ENCODE results near the gene CDH11. TPM values are rescaled to one million over a fixed set of nuclear protein-coding genes. Genes with fewer than 3 reads are reported as not detected.

The CDH11 gene
- total and polyA plus RNA-seq, 4 donors = 0.72 to 5.3 (median 1.9) TPM

GRCh38 chr16:65034915-65035314 is 86.9 kb downstream of the CDH11 start:
- no peaks in the 10 kb centered on the region for H3K36me3 ChIP-seq (ENCODE audit: control insufficient read depth in 4 of 4, insufficient read depth in 3 of 4, low read depth in 1 of 4, low read length in 3 of 4)
- no peak overlapping the region for H3K9ac ChIP-seq (ENCODE audit: low read depth in 1 of 2, low read length in 2 of 2)
- no peaks in the 10 kb centered on the region for H3K9me3 ChIP-seq (ENCODE audit: control insufficient read depth in 4 of 4, low read length in 3 of 4)
- H3K27ac ChIP-seq (ENCODE audit: low read depth in 1 of 2, low read length in 2 of 2) = no peak overlapping the region
- H3K4me3 ChIP-seq (ENCODE audit: low read depth in 1 of 3, low read length in 3 of 3) = no peak overlapping the region
- H3K27me3 ChIP-seq (ENCODE audit: control insufficient read depth in 4 of 4, insufficient read depth in 4 of 4, low read length in 3 of 4) = no peaks in the 10 kb centered on the region
- no peak for DNase-seq (ENCODE audit: low spot score)
- no peak for TF ChIP-seq HNF4G (IDR thresholded peaks at IDR 0.05)
- TF ChIP-seq ATF3 (IDR thresholded peaks at IDR 0.05) = no peak
- TF ChIP-seq HNF4A (conservative IDR thresholded peaks at IDR 0.05) = no peak
- TF ChIP-seq TAF1 (conservative IDR thresholded peaks at IDR 0.05) = no peak
- TF ChIP-seq EGR1 (IDR thresholded peaks at IDR 0.05; ENCODE audit: low read depth in 2 of 2) = no peak
- TF ChIP-seq REST (IDR thresholded peaks at IDR 0.05) = no peak
- TF ChIP-seq SP1 (IDR thresholded peaks at IDR 0.05) = no peak
- TF ChIP-seq MAX (IDR thresholded peaks at IDR 0.05) = no peak
- no peak for TF ChIP-seq NR2F2 (IDR thresholded peaks at IDR 0.05)
- TF ChIP-seq YY1 (IDR thresholded peaks at IDR 0.05) = no peak
- TF ChIP-seq JUND (IDR thresholded peaks at IDR 0.05) = no peak
- 47% methylated on average over 8 of the region's 8 CpGs for WGBS
- H3K4me1 ChIP-seq (ENCODE audit: control insufficient read depth in 4 of 4, insufficient read depth in 4 of 4, low read length in 3 of 4) = no peaks in the 10 kb centered on the region

GRCh38 chr16:65032387-65032786 is 89.5 kb downstream of the CDH11 start:
- no peak for TF ChIP-seq NR2F2 (IDR thresholded peaks at IDR 0.05)
- no peak for TF ChIP-seq FOXA1 (IDR thresholded peaks at IDR 0.05)
- no peak for TF ChIP-seq EGR1 (IDR thresholded peaks at IDR 0.05; ENCODE audit: low read depth in 2 of 2)
- TF ChIP-seq RAD21 (IDR thresholded peaks at IDR 0.05) = no peak
- no peak for TF ChIP-seq REST (IDR thresholded peaks at IDR 0.05)
- no peak for TF ChIP-seq HNF4A (conservative IDR thresholded peaks at IDR 0.05)
- no peak for TF ChIP-seq YY1 (IDR thresholded peaks at IDR 0.05)
- no peak for TF ChIP-seq HNF4G (IDR thresholded peaks at IDR 0.05)
- no peak for TF ChIP-seq ZBTB33 (IDR thresholded peaks at IDR 0.05)
- no peak for TF ChIP-seq GABPA (IDR thresholded peaks at IDR 0.05 in 1 of 2, conservative IDR thresholded peaks at IDR 0.05 in 1 of 2)
- TF ChIP-seq CTCF (IDR thresholded peaks at IDR 0.05; ENCODE audit: low read depth, low read length, missing input control) = no peak
- no peak for TF ChIP-seq FOXA2 (IDR thresholded peaks at IDR 0.05)
- no peak for TF ChIP-seq ATF3 (IDR thresholded peaks at IDR 0.05)
- Histone ChIP-seq H3K4me3 (ENCODE audit: low read depth in 1 of 3, low read length in 3 of 3) (no peak overlapping the region), H3K27me3 (ENCODE audit: control insufficient read depth in 4 of 4, insufficient read depth in 4 of 4, low read length in 3 of 4) (no peaks in the 10 kb centered on the region), H3K4me1 (ENCODE audit: control insufficient read depth in 4 of 4, insufficient read depth in 4 of 4, low read length in 3 of 4) (no peaks in the 10 kb centered on the region), H3K9me3 (ENCODE audit: control insufficient read depth in 4 of 4, low read length in 3 of 4) (no peaks in the 10 kb centered on the region), H3K27ac (ENCODE audit: low read depth in 1 of 2, low read length in 2 of 2) (no peak overlapping the region), H3K9ac (ENCODE audit: low read depth in 1 of 2, low read length in 2 of 2) (no peak overlapping the region), H3K36me3 (ENCODE audit: control insufficient read depth in 4 of 4, insufficient read depth in 3 of 4, low read depth in 1 of 4, low read length in 3 of 4) (no peaks in the 10 kb centered on the region)
- 69% methylated on average over 2 of the region's 2 CpGs for WGBS
- DNase-seq (ENCODE audit: low spot score) = no peak

Measured in liver (tissue), 9 donors.